ENCODE results near the gene PNKP.

Gene PNKP

DNA sequence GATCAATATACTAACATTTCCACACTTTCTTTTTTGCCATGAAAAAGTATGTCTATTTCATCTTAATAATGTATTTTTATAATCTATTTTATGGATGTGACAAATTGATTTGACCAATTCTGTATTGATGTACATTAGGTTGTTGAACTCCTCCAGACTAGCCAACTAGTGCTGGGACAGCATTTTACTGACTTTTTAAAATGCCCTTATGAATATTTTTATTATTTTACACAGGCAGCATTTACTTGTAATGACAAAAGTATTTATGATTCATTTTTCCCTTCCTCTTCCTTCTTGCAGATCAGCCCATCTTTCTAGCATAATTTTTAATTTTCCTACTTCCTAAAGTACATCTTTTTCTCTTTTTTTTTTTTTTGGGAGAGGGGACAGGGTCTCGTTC is 53.4 kb downstream of the PNKP start:
- no peak for DNase-seq

DNA sequence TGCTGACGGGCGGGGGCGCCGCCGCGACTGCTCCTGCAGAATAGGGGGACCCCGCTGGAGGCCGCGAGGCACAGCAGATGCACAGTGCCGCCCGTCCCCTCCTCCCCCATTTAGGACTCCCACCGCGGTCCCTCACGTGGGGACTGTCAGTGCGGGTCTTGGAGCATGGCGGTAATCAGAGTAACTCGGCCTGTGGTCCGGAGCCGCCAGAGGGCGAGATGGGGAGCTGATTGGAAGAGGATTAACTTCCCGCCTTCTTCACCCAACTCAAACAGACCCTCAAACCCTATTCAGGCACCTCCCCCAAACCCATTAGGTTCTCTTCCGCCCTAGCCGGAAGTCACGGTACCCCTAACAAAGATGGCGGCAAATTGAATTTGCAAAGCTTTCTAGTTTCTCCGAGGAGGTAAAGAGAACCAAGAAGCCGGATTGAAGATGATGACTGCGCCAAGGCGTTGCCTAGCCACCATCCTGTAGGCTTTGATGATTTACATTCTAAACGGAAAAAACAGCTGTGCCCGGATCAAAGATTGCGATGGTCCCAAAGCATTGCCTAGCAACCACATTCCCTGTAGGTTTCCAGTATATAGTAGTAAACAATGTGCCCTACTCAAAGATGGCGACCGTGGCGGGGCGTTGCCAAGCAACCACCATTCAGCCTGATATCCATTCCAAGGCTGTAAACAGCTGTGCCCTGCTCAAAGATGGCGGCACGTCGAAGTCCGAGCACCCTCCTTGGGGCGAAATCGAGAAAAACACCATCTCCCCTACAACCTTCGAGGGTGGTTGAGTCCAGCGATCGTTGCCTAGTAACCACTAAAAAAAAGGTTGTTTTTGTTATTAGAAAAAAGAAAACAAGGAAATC is 54.1 kb downstream of the PNKP start, which contains the start of gene FUZ:
Gene FUZ (minus strand): TSS at position 296 of the 865 bp plus-strand sequence. CDS start 186 bp downstream, at position 110.
- DNase-seq = peak; percentile 96

DNA sequence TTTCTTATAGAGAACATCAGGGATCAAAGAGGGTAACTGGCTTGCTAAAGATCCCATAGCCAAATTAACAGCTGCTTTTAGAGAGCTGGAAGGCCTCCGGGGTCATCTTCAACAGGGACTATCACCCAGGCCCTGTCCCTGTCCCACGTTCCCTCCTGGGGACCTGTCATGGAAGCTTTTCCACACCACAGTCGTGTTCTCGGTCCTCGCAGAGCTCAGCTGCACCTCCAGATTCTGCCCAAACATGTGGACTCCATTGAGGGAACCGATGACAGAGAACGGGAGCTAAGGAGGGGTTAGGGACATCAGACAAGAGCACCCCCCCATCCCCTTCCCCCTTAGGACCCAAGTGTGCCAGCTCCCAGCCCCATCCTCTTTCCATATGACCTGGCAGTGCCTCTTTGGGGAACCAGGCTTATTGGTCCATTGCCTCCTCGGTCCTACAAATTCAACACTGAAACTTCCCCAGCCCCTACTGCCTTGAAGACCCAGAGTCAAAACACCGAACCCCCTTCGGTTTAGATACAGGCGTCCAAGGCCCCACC is 54.9 kb downstream of the PNKP start:
- DNase-seq = no peak

DNA sequence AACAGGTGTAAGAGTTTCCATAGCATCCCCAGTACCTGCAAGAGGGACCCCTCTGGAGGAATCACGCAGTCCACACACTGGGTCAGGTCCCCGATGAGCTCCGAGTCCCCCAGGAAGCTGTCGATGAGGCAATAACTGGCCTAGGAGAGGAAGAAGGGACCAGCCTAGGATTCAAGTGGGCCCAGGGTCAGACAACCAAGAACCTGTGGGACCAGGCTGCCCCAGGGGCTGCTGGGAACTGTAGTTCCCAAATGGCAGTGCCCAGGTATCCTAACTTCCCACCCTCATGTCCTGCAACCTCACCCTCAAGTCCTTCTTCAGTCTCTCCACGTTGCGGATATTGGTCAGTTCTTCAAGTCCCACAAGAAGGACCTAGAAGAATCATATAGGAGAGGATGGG is 56.0 kb downstream of the PNKP start:
- DNase-seq = no peak
